ENCODE results near the gene IL1RAPL1. TPM values are rescaled to one million over a fixed set of nuclear protein-coding genes. Genes with fewer than 3 reads are reported as not detected.
"Not testable (repeated sequence)": the region's sequence is repeated elsewhere in the genome, so short reads cannot be mapped to it uniquely, and the experiment has no call there.

The IL1RAPL1 gene
- total RNA-seq, 2 experiments from 2014 or later, result not detected

- H3K27me3 Mint-ChIP-seq, result no peaks in the 10 kb centered on the region
- POLR2A ChIA-PET, result no interaction called here
- no peaks in the 10 kb centered on the region for H3K36me3 Mint-ChIP-seq
- no peaks in the 10 kb centered on the region for H3K4me1 Mint-ChIP-seq
- DNase-seq (no peak), ATAC-seq (ENCODE audit: low read depth) (no peak)
- H3K4me3 Mint-ChIP-seq, result no peak overlapping the region
- H3K27ac Mint-ChIP-seq, result no peak overlapping the region
- H3K9me3 Mint-ChIP-seq, result no peaks in the 10 kb centered on the region
Measured at GRCh38 chrX:28756647-28757046, 169.4 kb downstream of the IL1RAPL1 start.

DNA sequence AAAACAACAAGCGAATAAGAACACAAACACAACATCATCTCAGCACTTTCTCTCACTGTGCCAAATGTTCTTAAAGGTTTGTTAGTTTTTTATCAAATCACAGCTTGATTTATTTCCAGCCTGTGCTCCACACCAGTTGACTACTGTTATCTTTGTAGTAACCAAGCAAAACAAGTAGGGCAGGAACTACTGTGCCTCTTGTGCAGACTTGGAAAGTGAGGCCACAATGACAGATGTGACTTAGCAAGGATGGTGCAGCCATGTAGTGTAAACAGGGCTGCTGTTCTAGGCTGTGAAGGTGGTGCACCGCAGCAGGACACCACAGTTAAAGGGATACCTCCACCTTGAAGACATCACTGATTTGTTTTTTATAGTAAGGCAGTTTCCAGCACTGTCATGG, 170.0 kb downstream of the IL1RAPL1 start:
- Mint-ChIP-seq H3K4me3 (no peak overlapping the region), H3K36me3 (no peaks in the 10 kb centered on the region), H3K4me1 (no peaks in the 10 kb centered on the region), H3K27me3 (no peaks in the 10 kb centered on the region), H3K9me3 (no peaks in the 10 kb centered on the region), H3K27ac (no peak overlapping the region)
- POLR2A ChIA-PET, result no interaction called here
- DNase-seq (no peak), ATAC-seq (ENCODE audit: low read depth) (no peak)

- H3K27ac Mint-ChIP-seq; DNase-seq; POLR2A ChIA-PET; H3K4me3 Mint-ChIP-seq; H3K4me1 Mint-ChIP-seq; H3K9me3 Mint-ChIP-seq; H3K27me3 Mint-ChIP-seq; ATAC-seq (ENCODE audit: low read depth); H3K36me3 Mint-ChIP-seq: not testable (repeated sequence)
Measured at GRCh38 chrX:28766561-28766960, 179.3 kb downstream of the IL1RAPL1 start.

DNA sequence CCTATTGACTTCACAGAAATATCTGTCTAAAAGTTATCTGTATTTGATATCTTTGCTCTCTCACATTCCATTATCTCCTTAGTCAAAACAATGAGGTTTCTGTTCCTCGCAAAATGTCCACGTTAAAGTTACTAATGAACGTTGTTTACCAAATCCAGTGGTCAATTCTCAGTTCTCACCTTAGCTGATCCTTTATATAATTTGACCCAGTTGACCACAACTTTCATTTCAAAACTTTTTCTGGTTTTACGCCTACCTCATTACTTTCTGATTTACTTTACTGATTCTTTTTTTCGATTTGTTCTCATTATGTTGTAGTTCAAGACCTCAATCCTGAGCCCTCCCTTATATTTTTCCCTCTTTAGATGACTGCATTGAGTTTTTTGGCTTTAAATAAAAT, 186.6 kb downstream of the IL1RAPL1 start:
- H3K27ac Mint-ChIP-seq, result no peak overlapping the region
- H3K9me3 Mint-ChIP-seq, result no peaks in the 10 kb centered on the region
- POLR2A ChIA-PET, result no interaction called here
- no peaks in the 10 kb centered on the region for H3K27me3 Mint-ChIP-seq
- DNase-seq (no peak), ATAC-seq (ENCODE audit: low read depth) (no peak)
- no peak overlapping the region for H3K4me3 Mint-ChIP-seq
- no peaks in the 10 kb centered on the region for H3K4me1 Mint-ChIP-seq
- no peaks in the 10 kb centered on the region for H3K36me3 Mint-ChIP-seq

- H3K9me3 Mint-ChIP-seq, result no peaks in the 10 kb centered on the region
- H3K27me3 Mint-ChIP-seq, result no peaks in the 10 kb centered on the region
- DNase-seq (no peak), ATAC-seq (ENCODE audit: low read depth) (no peak)
- H3K4me3 Mint-ChIP-seq, result no peak overlapping the region
- H3K27ac Mint-ChIP-seq, result no peak overlapping the region
- H3K36me3 Mint-ChIP-seq, result no peaks in the 10 kb centered on the region
- H3K4me1 Mint-ChIP-seq, result no peaks in the 10 kb centered on the region
- POLR2A ChIA-PET, result no interaction called here
Measured at GRCh38 chrX:28787206-28787605, 200.0 kb downstream of the IL1RAPL1 start.

- not testable (repeated sequence) for H3K4me1 Mint-ChIP-seq
Measured at GRCh38 chrX:28800671-28801070, 213.4 kb downstream of the IL1RAPL1 start.

GRCh38 chrX:28802625-28803024, 215.4 kb downstream of the IL1RAPL1 start:
- DNase-seq (no peak), ATAC-seq (ENCODE audit: low read depth) (no peak)
- POLR2A ChIA-PET, result no interaction called here
- no peaks in the 10 kb centered on the region for H3K36me3 Mint-ChIP-seq
- H3K4me3 Mint-ChIP-seq, result no peak overlapping the region
- H3K4me1 Mint-ChIP-seq, result no peaks in the 10 kb centered on the region
- no peak overlapping the region for H3K27ac Mint-ChIP-seq
- H3K27me3 Mint-ChIP-seq, result no peaks in the 10 kb centered on the region
- peaks cover 5% of the 10 kb centered on the region for H3K9me3 Mint-ChIP-seq

More at GRCh38 chrX:28800671-28801070, 213.4 kb downstream of the IL1RAPL1 start:
- H3K27ac Mint-ChIP-seq; H3K9me3 Mint-ChIP-seq; ATAC-seq (ENCODE audit: low read depth); H3K4me3 Mint-ChIP-seq; POLR2A ChIA-PET; H3K36me3 Mint-ChIP-seq; H3K27me3 Mint-ChIP-seq; DNase-seq: not testable (repeated sequence)

DNA sequence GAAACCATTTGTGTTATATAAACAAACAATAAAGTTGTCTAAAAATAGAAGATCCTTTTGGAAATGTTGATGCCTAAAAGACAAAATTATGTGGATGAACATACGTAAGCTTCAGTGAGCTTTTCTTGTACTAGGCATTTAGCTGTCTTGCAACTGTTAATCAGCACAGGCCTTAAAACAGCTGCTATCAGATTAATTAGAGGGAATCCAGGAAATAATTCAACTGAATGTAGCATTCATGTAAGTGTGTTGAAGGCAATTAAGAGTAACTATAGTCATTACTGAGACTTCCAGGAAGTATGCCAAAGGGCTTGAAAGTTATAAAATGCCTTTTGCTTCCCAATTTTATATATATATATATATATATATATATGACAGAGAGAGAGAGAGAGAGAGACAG, 248.7 kb downstream of the IL1RAPL1 start:
- Mint-ChIP-seq H3K36me3 (no peaks in the 10 kb centered on the region), H3K27me3 (no peaks in the 10 kb centered on the region), H3K4me3 (no peak overlapping the region), H3K27ac (no peak overlapping the region), H3K4me1 (no peaks in the 10 kb centered on the region), H3K9me3 (no peaks in the 10 kb centered on the region)
- DNase-seq (no peak), ATAC-seq (ENCODE audit: low read depth) (no peak)
- POLR2A ChIA-PET, result no interaction called here

DNA sequence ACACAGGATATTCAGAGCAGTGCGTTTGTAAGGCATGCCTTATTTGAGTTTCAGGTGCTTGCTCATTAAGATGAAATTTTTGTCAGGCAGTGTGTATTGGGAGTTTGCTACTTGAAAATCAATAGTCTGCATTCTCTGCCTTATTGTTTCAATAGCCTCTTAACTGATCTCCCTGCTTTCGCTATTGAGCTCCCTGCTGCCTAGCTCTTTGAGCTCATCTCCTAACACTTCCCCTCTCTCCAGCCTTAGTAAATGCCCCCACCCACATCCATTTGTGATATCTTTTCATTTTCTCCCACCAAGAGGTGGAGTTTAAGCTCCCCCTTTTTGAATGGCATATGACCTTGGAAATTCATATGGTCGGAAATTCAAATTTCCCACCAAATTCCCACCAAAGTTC, 256.6 kb downstream of the IL1RAPL1 start:
- Mint-ChIP-seq H3K9me3 (peaks cover 4% of the 10 kb centered on the region), H3K36me3 (no peaks in the 10 kb centered on the region), H3K27me3 (no peaks in the 10 kb centered on the region), H3K4me1 (no peaks in the 10 kb centered on the region), H3K4me3 (no peak overlapping the region), H3K27ac (no peak overlapping the region)
- DNase-seq (no peak), ATAC-seq (ENCODE audit: low read depth) (no peak)
- POLR2A ChIA-PET, result no interaction called here

DNA sequence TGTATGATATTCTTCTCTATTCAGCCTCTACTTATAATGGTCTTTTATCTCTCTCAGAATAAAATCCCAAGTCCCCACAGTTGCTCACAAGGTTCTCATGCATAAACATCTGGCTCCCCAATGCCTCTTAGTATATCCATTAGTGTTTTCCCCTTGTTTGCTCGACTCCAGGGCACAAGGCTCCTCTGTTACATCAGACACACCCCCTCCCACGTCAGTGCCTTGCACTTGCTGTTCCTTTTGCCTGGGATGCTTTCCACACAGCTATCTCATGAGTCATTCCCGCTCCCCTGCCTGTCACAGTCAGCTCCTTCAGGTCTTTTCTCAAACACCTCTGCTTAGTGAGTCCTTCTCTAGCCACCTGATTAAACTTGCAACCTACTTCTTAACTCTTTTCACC, 260.2 kb downstream of the IL1RAPL1 start:
- Mint-ChIP-seq H3K9me3 (peaks cover 4% of the 10 kb centered on the region), H3K27ac (no peak overlapping the region), H3K27me3 (no peaks in the 10 kb centered on the region), H3K4me1 (no peaks in the 10 kb centered on the region), H3K36me3 (no peaks in the 10 kb centered on the region), H3K4me3 (no peak overlapping the region)
- DNase-seq, result no peak
- ATAC-seq (ENCODE audit: low read depth), result no peak
- POLR2A ChIA-PET, result no interaction called here

- peaks cover 4% of the 10 kb centered on the region for H3K9me3 Mint-ChIP-seq
- no peaks in the 10 kb centered on the region for H3K4me1 Mint-ChIP-seq
- DNase-seq (no peak), ATAC-seq (ENCODE audit: low read depth) (no peak)
- H3K4me3 Mint-ChIP-seq, result no peak overlapping the region
- POLR2A ChIA-PET, result no interaction called here
- H3K27ac Mint-ChIP-seq, result no peak overlapping the region
- no peaks in the 10 kb centered on the region for H3K27me3 Mint-ChIP-seq
- H3K36me3 Mint-ChIP-seq, result no peaks in the 10 kb centered on the region
Measured at GRCh38 chrX:28848707-28849106, 261.5 kb downstream of the IL1RAPL1 start.

- no peak for ATAC-seq (ENCODE audit: low read depth)
Measured at GRCh38 chrX:28850955-28851354, 263.7 kb downstream of the IL1RAPL1 start.

DNA sequence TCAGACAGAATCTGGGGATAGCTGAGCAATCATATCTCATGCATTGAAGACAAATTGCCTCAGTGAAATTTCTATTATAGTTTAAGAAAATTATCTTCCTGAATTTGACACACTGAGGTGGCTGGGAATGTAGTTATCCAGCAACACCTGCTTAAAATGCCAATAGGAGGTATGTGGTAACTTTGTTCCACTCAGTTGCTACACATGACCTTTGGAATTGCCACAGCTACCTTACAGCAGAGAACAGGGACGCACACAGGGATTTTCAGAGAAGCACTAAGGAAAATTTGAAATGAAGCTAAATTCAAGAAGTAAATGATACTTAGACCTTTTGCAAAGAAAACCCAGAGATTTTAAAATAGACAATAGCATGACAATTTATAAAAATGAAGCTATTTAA, 264.6 kb downstream of the IL1RAPL1 start:
- POLR2A ChIA-PET, result no interaction called here
- no peak overlapping the region for H3K27ac Mint-ChIP-seq
- no peaks in the 10 kb centered on the region for H3K36me3 Mint-ChIP-seq
- ATAC-seq (ENCODE audit: low read depth), result no peak
- H3K4me1 Mint-ChIP-seq, result no peaks in the 10 kb centered on the region
- peaks cover 6% of the 10 kb centered on the region for H3K9me3 Mint-ChIP-seq
- H3K4me3 Mint-ChIP-seq, result no peak overlapping the region
- no peaks in the 10 kb centered on the region for H3K27me3 Mint-ChIP-seq
- no peak for DNase-seq

More at GRCh38 chrX:28850955-28851354, 263.7 kb downstream of the IL1RAPL1 start:
- Mint-ChIP-seq H3K9me3 (peaks cover 4% of the 10 kb centered on the region), H3K27ac (no peak overlapping the region), H3K27me3 (no peaks in the 10 kb centered on the region), H3K4me1 (no peaks in the 10 kb centered on the region), H3K4me3 (no peak overlapping the region), H3K36me3 (no peaks in the 10 kb centered on the region)
- POLR2A ChIA-PET, result no interaction called here
- DNase-seq, result no peak

DNA sequence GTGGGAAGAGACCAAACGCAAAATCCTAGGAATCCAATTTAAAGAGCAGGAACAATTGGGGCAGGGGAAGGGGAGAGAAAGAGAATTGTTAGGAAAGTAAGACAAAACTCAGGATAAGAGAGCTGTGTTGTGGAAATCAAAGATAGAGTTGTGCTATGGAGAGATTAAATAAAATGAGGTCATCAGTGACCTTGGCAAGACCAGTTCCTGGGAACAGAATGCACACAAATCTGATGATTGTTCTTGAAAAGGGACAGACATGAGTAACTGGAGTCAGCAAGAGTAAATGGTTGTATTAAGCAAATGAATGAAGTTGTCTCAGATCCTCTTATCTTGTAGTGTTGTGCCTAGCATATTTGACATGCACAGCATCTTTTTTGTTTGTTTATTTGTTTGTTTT, 267.4 kb downstream of the IL1RAPL1 start:
- H3K4me1 Mint-ChIP-seq, result no peaks in the 10 kb centered on the region
- H3K9me3 Mint-ChIP-seq, result peaks cover 3% of the 10 kb centered on the region
- DNase-seq, result no peak
- H3K27me3 Mint-ChIP-seq, result no peaks in the 10 kb centered on the region
- no peak for ATAC-seq (ENCODE audit: low read depth)
- no peak overlapping the region for H3K27ac Mint-ChIP-seq
- H3K36me3 Mint-ChIP-seq, result no peaks in the 10 kb centered on the region
- H3K4me3 Mint-ChIP-seq, result no peak overlapping the region
- POLR2A ChIA-PET, result no interaction called here

- Mint-ChIP-seq H3K4me1 (no peaks in the 10 kb centered on the region), H3K36me3 (no peaks in the 10 kb centered on the region), H3K9me3 (no peaks in the 10 kb centered on the region), H3K27me3 (no peaks in the 10 kb centered on the region), H3K27ac (no peak overlapping the region), H3K4me3 (no peak overlapping the region)
- POLR2A ChIA-PET, result no interaction called here
- DNase-seq, result no peak
- ATAC-seq (ENCODE audit: low read depth), result no peak
Measured at GRCh38 chrX:28876408-28876807, 289.2 kb downstream of the IL1RAPL1 start.
